Adrenal gland (tissue), 5 donors: ENCODE measurements around the gene MDGA2.

Source experiments
- CTCF ChIP-seq, 6 experiments: fragments of 450-650 bp in 4 of 6; fragments of 200-600 bp in 2 of 6; sonication (generic) in 1 of 6; IDR thresholded peaks; 1 replicate in 5 of 6; 2 replicates in 1 of 6; pipeline versions ENCODE4 v1.5.1 to v1.8.0; 2016 to 2021; ENCODE audit warnings: antibody characterized with exemption in 6 of 6, mild to moderate bottlenecking in 2 of 6, moderate library complexity in 1 of 6
- POLR2A ChIP-seq, 2 donors: fragments of 450-650 bp; IDR thresholded peaks; one replicate each; pipeline ENCODE4 v1.6.1; 2017; ENCODE audit warnings: antibody characterized with exemption in 2 of 2, mild to moderate bottlenecking in 2 of 2, moderate library complexity in 1 of 2
- donor health status: DM: no; HTN: no; CAD: no.

GRCh38 chr14:47485421-47485820, 190.0 kb downstream of the MDGA2 start:
- TF ChIP-seq CTCF (IDR thresholded peaks at IDR 0.05), result no peak
- no peak for TF ChIP-seq POLR2A (IDR thresholded peaks at IDR 0.05)
